ENCODE measurements around the gene DEFB110. TPM values are rescaled to one million over a fixed set of nuclear protein-coding genes. Genes with fewer than 3 reads are reported as not detected.

Gene DEFB110
- not detected in 2 replicates for total RNA-seq

GRCh38 chr6:50021894-50022293 is at the start of gene DEFB110:
Gene DEFB110, minus strand, starts transcription at chr6:50021994. Its CDS starts 59 bp downstream, at chr6:50021935.
- no peak for DNase-seq (ENCODE audit: low read depth)

GRCh38 chr6:50070101-50070500 is 48.3 kb upstream of the DEFB110 start:
- DNase-seq (ENCODE audit: low read depth) = no peak

- DNase-seq (ENCODE audit: low read depth) = no peak
Observed at GRCh38 chr6:50062051-50062450, 40.3 kb upstream of the DEFB110 start.

GRCh38 chr6:50056242-50056641 is 34.4 kb upstream of the DEFB110 start:
- DNase-seq (ENCODE audit: low read depth) = no peak

GRCh38 chr6:50049829-50050228 is 28.0 kb upstream of the DEFB110 start, which contains the start of gene DEFB112:
Gene DEFB112, minus strand, starts transcription at chr6:50049929. Its CDS starts 60 bp downstream, at chr6:50049869.
- DNase-seq (ENCODE audit: low read depth) = peak; percentile 2

GRCh38 chr6:50047026-50047425 is 25.2 kb upstream of the DEFB110 start:
- no peak for DNase-seq (ENCODE audit: low read depth)

- DNase-seq (ENCODE audit: low read depth) = peak; percentile 6
Observed at GRCh38 chr6:50030777-50031562, 9.2 kb upstream of the DEFB110 start.

- DNase-seq (ENCODE audit: low read depth) = no peak
Observed at GRCh38 chr6:50030350-50030749, 8.6 kb upstream of the DEFB110 start.

GRCh38 chr6:50025258-50025657 is 3.5 kb upstream of the DEFB110 start:
- DNase-seq (ENCODE audit: low read depth) = no peak

GRCh38 chr6:50007819-50008218 is 14.0 kb downstream of the DEFB110 start:
- DNase-seq (ENCODE audit: low read depth) = peak; percentile 63

GRCh38 chr6:50003139-50003538 is 18.7 kb downstream of the DEFB110 start:
- DNase-seq (ENCODE audit: low read depth) = no peak

- no peak for DNase-seq (ENCODE audit: low read depth)
Observed at GRCh38 chr6:49995278-49995677, 26.5 kb downstream of the DEFB110 start.

- no peak for DNase-seq (ENCODE audit: low read depth)
Observed at GRCh38 chr6:49988900-49989299, 32.9 kb downstream of the DEFB110 start.

- DNase-seq (ENCODE audit: low read depth) = no peak
Observed at GRCh38 chr6:49987749-49988148, 34.0 kb downstream of the DEFB110 start.

GRCh38 chr6:49986551-49986950 is 35.2 kb downstream of the DEFB110 start:
- DNase-seq (ENCODE audit: low read depth) = no peak

- DNase-seq (ENCODE audit: low read depth) = no peak
Observed at GRCh38 chr6:49982046-49982445, 39.7 kb downstream of the DEFB110 start.

- peak; percentile 5 for DNase-seq (ENCODE audit: low read depth)
Observed at GRCh38 chr6:49980898-49981297, 40.9 kb downstream of the DEFB110 start.

GRCh38 chr6:49979584-49979983 is 42.2 kb downstream of the DEFB110 start:
- peak; percentile 18 for DNase-seq (ENCODE audit: low read depth)

- no peak for DNase-seq (ENCODE audit: low read depth)
Observed at GRCh38 chr6:49978332-49979226, 43.2 kb downstream of the DEFB110 start.

GRCh38 chr6:49969605-49970004 is 52.2 kb downstream of the DEFB110 start, which contains the start of gene DEFB113:
Gene DEFB113, minus strand, starts transcription at chr6:49969625. Its CDS starts 0 bp downstream, at chr6:49969625.
- no peak for DNase-seq (ENCODE audit: low read depth)
